H9 (cell line): ENCODE measurements around the gene SOX12. TPM values are rescaled to one million over a fixed set of nuclear protein-coding genes. Genes with fewer than 3 reads are reported as not detected.

Experiments used
- DNase-seq: peaks from one replicate; pipeline ENCODE4 v3.0.0-alpha.2; 2017
- H2AFZ ChIP-seq: one replicate; pipeline ENCODE4 v1.6.1; 2013; ENCODE audit warnings: mild to moderate bottlenecking, low read length, control low read depth, moderate library complexity
- H2AK5ac ChIP-seq: 2 replicates; pipeline ENCODE4 v1.6.1; 2013; ENCODE audit warnings: low read length, control low read depth, mixed read lengths; ENCODE audit not compliant: insufficient read length
- H2BK120ac ChIP-seq: one replicate; pipeline ENCODE4 v1.6.1; 2013; ENCODE audit warnings: low read depth, mild to moderate bottlenecking, low read length, control low read depth, inconsistent platforms; ENCODE audit not compliant: poor library complexity, severe bottlenecking
- H2BK12ac ChIP-seq: 2 replicates; pipeline ENCODE4 v1.6.1; 2013; ENCODE audit warnings: low read length, control low read depth, mixed read lengths, low read depth; ENCODE audit not compliant: insufficient read length
- H2BK15ac ChIP-seq: 2 replicates; pipeline ENCODE4 v1.6.1; 2013; ENCODE audit warnings: low read depth, low read length, control low read depth
- H2BK20ac ChIP-seq: one replicate; pipeline ENCODE4 v1.6.1; 2013; ENCODE audit warnings: low read depth, mild to moderate bottlenecking, low read length, control low read depth, inconsistent platforms; ENCODE audit not compliant: poor library complexity, severe bottlenecking
- H2BK5ac ChIP-seq: 2 replicates; pipeline ENCODE4 v1.6.1; 2013; ENCODE audit warnings: low read length, control low read depth, mixed read lengths; ENCODE audit not compliant: insufficient read length
- H3K14ac ChIP-seq: 2 replicates; pipeline ENCODE4 v1.6.1; 2013; ENCODE audit warnings: low read length, control low read depth; ENCODE audit not compliant: insufficient read depth
- H3K18ac ChIP-seq: 2 replicates; pipeline ENCODE4 v1.6.1; 2013; ENCODE audit warnings: low read depth, mild to moderate bottlenecking, mixed read lengths, low read length, control low read depth; ENCODE audit not compliant: insufficient read length
- H3K23ac ChIP-seq: 2 replicates; pipeline ENCODE4 v1.6.1; 2013; ENCODE audit warnings: low read length, control low read depth, mixed read lengths, low read depth; ENCODE audit not compliant: insufficient read length
- H3K23me2 ChIP-seq: 2 replicates; pipeline ENCODE4 v1.6.1; 2013; ENCODE audit warnings: low read depth, mild to moderate bottlenecking, mixed read lengths, low read length, control low read depth; ENCODE audit not compliant: insufficient read length, poor library complexity, severe bottlenecking
- H3K27ac ChIP-seq: 2 replicates; pipeline ENCODE4 v1.5.1; 2013; ENCODE audit warnings: low read length, control low read depth, mixed read lengths, low read depth; ENCODE audit not compliant: insufficient read length
- H3K27me3 ChIP-seq: 2 replicates; pipeline ENCODE4 v1.6.1; 2013; ENCODE audit warnings: low read length, control low read depth, inconsistent platforms; ENCODE audit not compliant: insufficient read depth
- H3K4ac ChIP-seq: 2 replicates; pipeline ENCODE4 v1.6.1; 2013; ENCODE audit warnings: low read depth, mild to moderate bottlenecking, control low read depth, inconsistent platforms, low read length, moderate library complexity
- H3K4me1 ChIP-seq: 2 replicates; pipeline ENCODE4 v1.6.1; 2013; ENCODE audit warnings: low read length, control low read depth, inconsistent platforms; ENCODE audit not compliant: insufficient read depth
- H3K4me2 ChIP-seq: 2 replicates; pipeline ENCODE4 v1.6.1; 2013; ENCODE audit warnings: low read length, control low read depth, mixed read lengths; ENCODE audit not compliant: insufficient read length, insufficient read depth
- H3K56ac ChIP-seq: 2 replicates; pipeline ENCODE4 v1.6.1; 2013; ENCODE audit warnings: low read depth, mild to moderate bottlenecking, mixed read lengths, low read length, control low read depth; ENCODE audit not compliant: insufficient read length
- H3K79me1 ChIP-seq: 2 replicates; pipeline ENCODE4 v1.6.1; 2013; ENCODE audit warnings: low read depth, mild to moderate bottlenecking, moderate library complexity, low read length, control low read depth, inconsistent platforms; ENCODE audit not compliant: insufficient read depth, poor library complexity, severe bottlenecking
- H3K79me2 ChIP-seq: 2 replicates; pipeline ENCODE4 v1.6.1; 2013; ENCODE audit warnings: low read length, control low read depth, inconsistent platforms; ENCODE audit not compliant: insufficient read depth
- H3K9ac ChIP-seq: 2 replicates; pipeline ENCODE4 v1.6.1; 2013; ENCODE audit warnings: low read length, control low read depth, mixed read lengths; ENCODE audit not compliant: insufficient read length; ENCODE audit errors: extremely low read depth
- H3K9me3 ChIP-seq: one replicate; pipeline ENCODE4 v1.6.1; 2013; ENCODE audit warnings: low read depth, low read length, inconsistent platforms; ENCODE audit not compliant: control insufficient read depth
- H3T11ph ChIP-seq: one replicate; pipeline ENCODE4 v1.6.1; 2013; ENCODE audit warnings: mild to moderate bottlenecking, low read length, control low read depth, inconsistent platforms
- H4K20me1 ChIP-seq: one replicate; pipeline ENCODE4 v1.6.1; 2013; ENCODE audit not compliant: control insufficient read depth, insufficient read length, insufficient read depth
- H4K5ac ChIP-seq: 2 replicates; pipeline ENCODE4 v1.6.1; 2013; ENCODE audit warnings: low read depth, mild to moderate bottlenecking, mixed read lengths, low read length, control low read depth; ENCODE audit not compliant: insufficient read length
- H4K8ac ChIP-seq: replicated peaks from 2 replicates; pipeline ENCODE4 v1.6.1; 2013; ENCODE audit warnings: low read length, control low read depth, mixed read lengths, low read depth; ENCODE audit not compliant: insufficient read length
- H4K91ac ChIP-seq: 2 replicates; pipeline ENCODE4 v1.6.1; 2013; ENCODE audit warnings: low read depth, mild to moderate bottlenecking, moderate library complexity, mixed read lengths, low read length, control low read depth; ENCODE audit not compliant: insufficient read length
- H3K27ac Mint-ChIP-seq, 3 experiments: 2 replicates in 2 of 3; 3 replicates in 1 of 3; pipeline ENCODE4 v1.8.0; 2020 to 2021; ENCODE audit warnings: mixed read lengths in 3 of 3, mild to moderate bottlenecking in 1 of 3, moderate library complexity in 1 of 3
- H3K27me3 Mint-ChIP-seq: 2 replicates; pipeline ENCODE4 v1.8.0; 2021; ENCODE audit warnings: low read depth, mild to moderate bottlenecking, moderate library complexity, mixed read lengths
- H3K36me3 Mint-ChIP-seq, 3 experiments: 2 replicates in 2 of 3; 3 replicates in 1 of 3; pipeline ENCODE4 v1.8.0; 2020 to 2021; ENCODE audit warnings: low read depth in 3 of 3, mixed read lengths in 3 of 3; ENCODE audit not compliant: insufficient read depth in 1 of 3
- H3K4me1 Mint-ChIP-seq, 2 experiments: 2 replicates each; pipeline ENCODE4 v1.8.0; 2020; ENCODE audit warnings: mixed read lengths in 2 of 2
- H3K4me3 Mint-ChIP-seq, 2 experiments: 2 replicates in 1 of 2; 3 replicates in 1 of 2; pipeline ENCODE4 v1.8.0; 2020 to 2021; ENCODE audit warnings: mild to moderate bottlenecking in 2 of 2, mixed read lengths in 2 of 2, moderate library complexity in 1 of 2
- H3K9me3 Mint-ChIP-seq, 2 experiments: 2 replicates in 1 of 2; 3 replicates in 1 of 2; pipeline ENCODE4 v1.8.0; 2020; ENCODE audit warnings: mild to moderate bottlenecking in 2 of 2, mixed read lengths in 2 of 2, moderate library complexity in 1 of 2
- WGBS: extraction: QIAGEN DNeasy Blood & Tissue Kit; methylation state at CpG from one replicate; pipeline ENCODE4 v1.1.7; 2013; ENCODE audit warnings: missing lambda C conversion rate, low lambda C conversion rate, mixed read lengths; ENCODE audit not compliant: insufficient read length; ENCODE audit errors: extremely low coverage; 5-methylcytosine and 5-hydroxymethylcytosine counted together
- total RNA-seq: library from RNA; stranded (reverse); gene quantifications from 2 replicates; pipeline ENCODE4 v1.2.1, GENCODE V29; 2021
- TF ChIP-seq, protein P1 (sequence below): fragments of 200-600 bp; sonication (generic); conservative IDR thresholded peaks from 3 replicates; pipeline ENCODE4 v1.8.0; 2021; ENCODE audit warnings: antibody characterized with exemption, mild to moderate bottlenecking

Gene SOX12
- total RNA-seq, 1 experiment from 2014 or later: 54.4 TPM

DNA sequence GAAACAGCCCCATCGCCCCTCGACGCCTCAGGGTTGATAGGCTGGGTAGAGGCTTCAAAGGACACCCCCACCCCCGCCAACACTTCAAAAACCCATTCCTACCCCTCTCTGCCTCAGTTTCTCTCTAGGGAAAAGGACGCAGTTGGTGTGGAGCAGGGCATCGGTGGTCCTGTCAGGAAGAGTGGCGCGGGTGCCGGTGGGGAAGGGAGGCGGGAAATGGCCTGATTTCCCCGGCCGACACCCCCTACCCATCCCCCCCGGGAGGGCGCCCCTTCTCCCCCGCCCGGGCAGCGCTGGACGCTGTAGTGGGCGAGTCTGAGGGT, 21.9 kb downstream of the SOX12 start:
- Histone ChIP-seq H3K27me3 (no peaks in the 10 kb centered on the region), H3K79me2 (no peaks in the 10 kb centered on the region), H3K4ac (no peak overlapping the region), H4K20me1 (no peaks in the 10 kb centered on the region), H4K5ac (no peak overlapping the region), H3K79me1 (no peaks in the 10 kb centered on the region), H2BK120ac (no peak overlapping the region), H2BK15ac (no peak overlapping the region), H3K23ac (no peak overlapping the region), H3K14ac (no peak overlapping the region), H3K9me3 (no peaks in the 10 kb centered on the region), H2AK5ac (no peak overlapping the region), H3K23me2 (peaks cover 18% of the 10 kb centered on the region), H4K91ac (no peak overlapping the region), H3K18ac (no peak overlapping the region), H3T11ph (no peak overlapping the region), H2BK5ac (no peak overlapping the region), H2BK20ac (no peak overlapping the region), H3K27ac (no peak overlapping the region), H3K9ac (no peak overlapping the region), H3K4me2 (peak overlapping the region; percentile 98), H3K4me1 (no peaks in the 10 kb centered on the region; the same call in 1 of the 2 replicates), H2BK12ac (no peak overlapping the region), H4K8ac (no peak overlapping the region), H3K56ac (no peak overlapping the region), H2AFZ (no peak overlapping the region)
- Mint-ChIP-seq H3K9me3 (no peaks in the 10 kb centered on the region; a peak in 1 of 5 replicates), H3K27ac (no peak overlapping the region), H3K36me3 (peaks cover 2 to 4% (median 4%) of the 10 kb centered on the region in 3 experiments; a peak in 6 of 7 replicates), H3K4me1 (peaks cover 15 to 23% of the 10 kb centered on the region in 2 experiments), H3K27me3 (peaks cover 16% of the 10 kb centered on the region), H3K4me3 (peak overlapping the region; percentile 86 to 89)
- TF ChIP-seq, protein P1, sequence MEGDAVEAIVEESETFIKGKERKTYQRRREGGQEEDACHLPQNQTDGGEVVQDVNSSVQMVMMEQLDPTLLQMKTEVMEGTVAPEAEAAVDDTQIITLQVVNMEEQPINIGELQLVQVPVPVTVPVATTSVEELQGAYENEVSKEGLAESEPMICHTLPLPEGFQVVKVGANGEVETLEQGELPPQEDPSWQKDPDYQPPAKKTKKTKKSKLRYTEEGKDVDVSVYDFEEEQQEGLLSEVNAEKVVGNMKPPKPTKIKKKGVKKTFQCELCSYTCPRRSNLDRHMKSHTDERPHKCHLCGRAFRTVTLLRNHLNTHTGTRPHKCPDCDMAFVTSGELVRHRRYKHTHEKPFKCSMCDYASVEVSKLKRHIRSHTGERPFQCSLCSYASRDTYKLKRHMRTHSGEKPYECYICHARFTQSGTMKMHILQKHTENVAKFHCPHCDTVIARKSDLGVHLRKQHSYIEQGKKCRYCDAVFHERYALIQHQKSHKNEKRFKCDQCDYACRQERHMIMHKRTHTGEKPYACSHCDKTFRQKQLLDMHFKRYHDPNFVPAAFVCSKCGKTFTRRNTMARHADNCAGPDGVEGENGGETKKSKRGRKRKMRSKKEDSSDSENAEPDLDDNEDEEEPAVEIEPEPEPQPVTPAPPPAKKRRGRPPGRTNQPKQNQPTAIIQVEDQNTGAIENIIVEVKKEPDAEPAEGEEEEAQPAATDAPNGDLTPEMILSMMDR: no peak
- DNase-seq: no peak
- no CpG with 5 or more reads among the region's 19 CpGs for WGBS
